ENCODE measurements around the gene PRXL2B.
A peak's percentile ranks its signal among the peaks of the same experiment; 100 is the strongest.
"Not testable (repeated sequence)": the region's sequence is repeated elsewhere in the genome, so short reads cannot be mapped to it uniquely, and the experiment has no call there.

The PRXL2B gene, protein sequence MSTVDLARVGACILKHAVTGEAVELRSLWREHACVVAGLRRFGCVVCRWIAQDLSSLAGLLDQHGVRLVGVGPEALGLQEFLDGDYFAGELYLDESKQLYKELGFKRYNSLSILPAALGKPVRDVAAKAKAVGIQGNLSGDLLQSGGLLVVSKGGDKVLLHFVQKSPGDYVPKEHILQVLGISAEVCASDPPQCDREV
- total RNA-seq, result 11.6 to 14.5 (median 13.7) reads per million in 4 donors

GRCh38 chr1:2586154-2587070, at the start of gene PRXL2B:
PRXL2B (plus strand) TSS chr1:2586777; CDS start chr1:2586886, 109 bp downstream.
- peak; percentile 94 to 99 (median 96) for DNase-seq

DNA sequence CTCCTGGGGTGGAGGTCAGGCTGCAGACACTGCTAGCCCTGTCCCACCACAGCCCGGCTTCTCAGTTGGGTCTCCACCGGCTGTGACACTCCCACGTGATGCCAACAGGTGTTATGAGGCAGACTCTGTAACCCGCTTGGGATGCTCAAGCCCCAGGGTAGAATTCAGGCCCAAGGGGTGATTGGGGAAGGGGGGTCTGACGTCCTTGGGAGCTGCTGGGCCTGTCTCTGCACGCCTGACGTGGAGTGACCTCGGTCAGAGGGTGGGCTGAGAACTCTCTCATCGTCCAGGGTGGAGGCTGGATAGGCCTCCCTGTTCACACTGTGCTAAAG, 48.8 kb upstream of the PRXL2B start:
- no peak for DNase-seq

GRCh38 chr1:2538376-2538775, 48.2 kb upstream of the PRXL2B start:
- no peak for DNase-seq

DNA sequence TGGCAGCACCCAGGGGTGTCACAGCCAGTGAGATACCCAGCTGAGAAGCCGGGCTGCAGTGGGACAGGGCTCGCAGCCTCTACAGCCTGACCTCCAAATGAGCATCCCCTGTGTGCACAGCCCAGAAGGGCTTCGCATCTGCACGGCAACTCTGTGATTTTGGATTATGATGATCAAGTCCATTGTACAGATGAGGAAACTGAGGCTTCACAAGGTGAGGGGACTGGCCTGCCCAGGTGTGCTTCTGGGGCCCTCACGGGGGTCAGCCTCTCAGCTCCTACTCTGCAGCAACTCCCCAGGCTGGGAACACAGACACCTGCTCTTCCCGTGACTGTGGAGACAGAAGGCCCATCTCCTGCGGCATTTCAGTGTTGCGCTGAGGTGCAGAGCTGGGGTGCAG, 47.7 kb upstream of the PRXL2B start:
- no peak for DNase-seq

- DNase-seq, result no peak
Measured at GRCh38 chr1:2539312-2539907, 47.2 kb upstream of the PRXL2B start.

GRCh38 chr1:2540816-2541492, 45.6 kb upstream of the PRXL2B start:
- no peak for DNase-seq

GRCh38 chr1:2541619-2542245, 44.8 kb upstream of the PRXL2B start:
- no peak for DNase-seq

- no peak for DNase-seq
Measured at GRCh38 chr1:2542246-2542915, 44.2 kb upstream of the PRXL2B start.

GRCh38 chr1:2543543-2544092, 43.0 kb upstream of the PRXL2B start:
- DNase-seq, result peak in 3 of 5 donors; percentile 20 to 46 (median 30)

- DNase-seq, result no peak
Measured at GRCh38 chr1:2544093-2544874, 42.3 kb upstream of the PRXL2B start.

DNA sequence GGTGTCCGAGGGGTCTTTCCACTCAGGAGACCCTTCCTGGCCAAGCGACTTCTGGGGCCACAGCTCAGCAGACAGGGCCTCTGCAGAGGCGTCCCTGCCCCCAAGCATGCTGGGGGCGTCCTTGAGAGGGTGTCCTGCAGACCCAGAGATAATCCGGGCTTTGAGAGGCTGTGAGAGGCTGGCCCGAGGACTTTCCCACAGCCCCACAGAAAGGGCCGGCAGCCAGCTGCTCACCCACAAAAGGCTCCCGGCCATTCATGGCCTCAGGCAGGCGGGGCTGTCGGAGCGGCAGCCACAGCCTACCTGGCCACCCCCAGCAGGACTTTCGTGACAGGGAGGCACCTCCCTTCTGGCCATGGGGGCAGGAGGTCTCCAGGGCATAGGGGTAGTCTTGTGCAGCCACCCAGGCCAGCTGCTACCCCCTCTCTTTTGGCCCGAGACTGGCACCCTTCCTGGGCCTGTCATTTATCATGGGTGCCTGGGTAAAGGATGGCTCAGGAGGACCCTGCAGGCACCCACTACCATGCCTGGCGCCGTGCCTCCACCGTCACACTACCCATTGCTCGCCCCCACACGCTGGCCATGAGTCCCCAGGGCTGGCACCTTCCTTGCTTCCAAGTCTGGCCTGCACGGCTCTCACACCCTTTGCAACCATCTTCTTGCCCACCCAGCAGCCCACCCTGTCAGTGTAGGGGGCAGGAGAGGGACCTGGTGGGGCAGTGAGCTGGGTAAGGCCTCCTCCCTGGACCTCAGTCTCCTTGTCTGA, 41.5 kb upstream of the PRXL2B start:
- no peak for DNase-seq

- peak; percentile 86 to 93 (median 87) for DNase-seq
Measured at GRCh38 chr1:2545754-2546514, 40.6 kb upstream of the PRXL2B start.

- DNase-seq, result peak; percentile 71 to 95 (median 83)
Measured at GRCh38 chr1:2546515-2547209, 39.9 kb upstream of the PRXL2B start.

- DNase-seq, result peak in 3 of 5 donors; percentile 32 to 70 (median 40)
Measured at GRCh38 chr1:2547210-2548067, 39.1 kb upstream of the PRXL2B start.

GRCh38 chr1:2548068-2548589, 38.4 kb upstream of the PRXL2B start:
- DNase-seq, result peak; percentile 62 to 88 (median 73)

DNA sequence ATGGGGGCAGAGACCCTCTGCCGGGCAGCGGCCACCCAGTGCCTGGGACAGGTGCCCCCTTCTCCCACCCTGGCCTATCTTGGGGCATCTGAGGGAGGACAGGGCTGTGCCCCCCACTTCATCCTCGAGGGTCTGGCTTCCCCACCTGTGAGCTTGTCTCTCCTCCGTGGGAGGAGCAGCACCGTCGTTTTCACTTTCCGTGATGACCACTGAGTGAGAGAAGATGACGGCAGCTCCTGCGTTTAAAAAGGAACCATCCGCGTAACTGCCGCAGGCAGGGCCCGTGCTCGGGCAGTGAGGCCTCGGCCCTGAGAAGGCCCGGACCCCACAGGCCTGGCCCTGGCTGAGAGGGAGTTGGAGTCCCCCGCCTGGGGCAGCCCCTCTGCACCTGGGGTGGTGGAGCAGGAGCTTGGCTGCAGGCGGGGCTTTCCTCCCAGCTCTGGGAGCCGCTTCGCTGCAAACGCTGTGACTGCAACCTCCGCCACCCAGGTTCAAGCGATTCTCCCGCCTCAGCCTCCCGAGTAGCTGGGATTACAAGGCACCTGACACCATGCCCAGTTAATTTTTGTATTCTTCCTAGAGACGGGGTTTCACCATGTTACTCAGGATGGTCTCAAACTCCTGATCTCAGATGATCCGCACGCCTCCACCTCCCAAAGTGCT, 37.1 kb upstream of the PRXL2B start:
- DNase-seq, result not testable (repeated sequence)
